DOHH2 (cell line): ENCODE results near the gene PLXNB1.
"Not testable (repeated sequence)": the region's sequence is repeated elsewhere in the genome, so short reads cannot be mapped to it uniquely, and the experiment has no call there.

Source experiments
- H3F3A ChIP-seq: fragments of 200-600 bp; sonication (generic), shearing (Covaris generic); 2 replicates; pipeline ENCODE4 v1.6.0; 2016; ENCODE audit warnings: antibody characterized with exemption, mild to moderate bottlenecking; ENCODE audit not compliant: control insufficient read depth, insufficient read depth
- H3K27ac ChIP-seq: fragments of 200-600 bp; sonication (generic); 2 replicates; pipeline ENCODE4 v1.5.1; 2014; ENCODE audit warnings: low read depth, mild to moderate bottlenecking, low read length, moderate library complexity
- H3K27me3 ChIP-seq: fragments of 200-600 bp; sonication (generic); 2 replicates; pipeline ENCODE4 v1.6.1; 2014; ENCODE audit warnings: mild to moderate bottlenecking, low read length, mixed read lengths; ENCODE audit not compliant: control insufficient read depth
- H3K36me3 ChIP-seq: fragments of 200-600 bp; sonication (generic); 2 replicates; pipeline ENCODE4 v1.6.1; 2014; ENCODE audit warnings: mild to moderate bottlenecking, low read length, moderate library complexity, mixed read lengths; ENCODE audit not compliant: control insufficient read depth
- H3K4me1 ChIP-seq: fragments of 200-600 bp; sonication (generic); 2 replicates; pipeline ENCODE4 v1.6.1; 2014; ENCODE audit warnings: mild to moderate bottlenecking, low read length, mixed read lengths; ENCODE audit not compliant: control insufficient read depth
- H3K4me2 ChIP-seq: fragments of 200-600 bp; sonication (generic); 2 replicates; pipeline ENCODE4 v1.6.0; 2014; ENCODE audit warnings: mild to moderate bottlenecking, low read length, moderate library complexity
- H3K4me3 ChIP-seq: fragments of 200-600 bp; sonication (generic); 2 replicates; pipeline ENCODE4 v1.5.1; 2014; ENCODE audit warnings: mild to moderate bottlenecking, low read length, mixed read lengths
- H3K79me2 ChIP-seq: fragments of 200-600 bp; sonication (generic); 2 replicates; pipeline ENCODE4 v1.6.1; 2014; ENCODE audit warnings: mild to moderate bottlenecking, low read length, mixed read lengths; ENCODE audit not compliant: control insufficient read depth
- H3K9me2 ChIP-seq: fragments of 200-600 bp; sonication (generic); replicated peaks from 2 replicates; pipeline ENCODE4 v1.6.1; 2014; ENCODE audit warnings: mild to moderate bottlenecking, low read length, mixed read lengths; ENCODE audit not compliant: control insufficient read depth
- H3K9me3 ChIP-seq: fragments of 200-600 bp; sonication (generic); 2 replicates; pipeline ENCODE4 v1.6.1; 2014; ENCODE audit warnings: antibody characterized with exemption, low read length, mixed read lengths; ENCODE audit not compliant: control insufficient read depth, insufficient read depth
- H4K20me1 ChIP-seq: fragments of 200-600 bp; sonication (generic); 2 replicates; pipeline ENCODE4 v1.6.0; 2014; ENCODE audit warnings: low read depth, mild to moderate bottlenecking, antibody characterized with exemption, low read length, moderate library complexity; ENCODE audit not compliant: control insufficient read depth, insufficient read depth
- EZH2phosphoT487 ChIP-seq: fragments of 200-600 bp; sonication (generic); IDR thresholded peaks from 2 replicates; pipeline ENCODE4 v1.6.1; 2017; ENCODE audit warnings: borderline replicate concordance, mild to moderate bottlenecking, antibody characterized with exemption, low read length, moderate library complexity, mixed read lengths
- TF ChIP-seq, protein P1 (sequence below): fragments of 200-600 bp; sonication (generic); IDR thresholded peaks from one replicate; pipeline ENCODE4 v1.5.1; 2014; ENCODE audit warnings: antibody characterized with exemption, mild to moderate bottlenecking, low read depth, low read length; ENCODE audit not compliant: poor library complexity, severe bottlenecking

Gene PLXNB1

DNA sequence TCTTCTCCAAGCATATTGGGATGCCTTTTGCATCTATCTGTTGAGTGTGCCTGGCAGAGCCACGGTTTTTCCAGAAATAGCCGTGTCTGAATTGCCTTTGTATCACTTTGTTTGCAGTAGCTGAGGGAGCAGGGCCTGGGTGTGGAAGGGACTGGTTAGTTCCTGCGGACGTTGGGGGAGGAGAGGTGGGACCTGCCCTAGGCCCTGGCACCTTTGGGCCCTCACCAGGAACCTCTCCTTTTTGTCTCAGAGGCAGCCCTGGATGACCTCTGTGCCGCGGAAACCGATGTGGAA, 35.3 kb upstream of the PLXNB1 start:
- Histone ChIP-seq H4K20me1 (no peaks in the 10 kb centered on the region), H3K79me2 (peaks cover 44% of the 10 kb centered on the region), H3K9me2 (no peaks in the 10 kb centered on the region), H3K27ac (no peak overlapping the region), H3K27me3 (no peaks in the 10 kb centered on the region), H3K4me1 (peaks cover 48% of the 10 kb centered on the region), H3K36me3 (peaks cover 72% of the 10 kb centered on the region), H3K4me2 (no peak overlapping the region; the same call in 1 of the 2 replicates), H3K4me3 (0 out of 2 replicates have a peak overlapping the region, but pooled peaks have one; percentile 96), H3K9me3 (no peaks in the 10 kb centered on the region), H3F3A (peaks cover 3% of the 10 kb centered on the region; the same call in 1 of the 2 replicates)
- TF ChIP-seq, protein P1, sequence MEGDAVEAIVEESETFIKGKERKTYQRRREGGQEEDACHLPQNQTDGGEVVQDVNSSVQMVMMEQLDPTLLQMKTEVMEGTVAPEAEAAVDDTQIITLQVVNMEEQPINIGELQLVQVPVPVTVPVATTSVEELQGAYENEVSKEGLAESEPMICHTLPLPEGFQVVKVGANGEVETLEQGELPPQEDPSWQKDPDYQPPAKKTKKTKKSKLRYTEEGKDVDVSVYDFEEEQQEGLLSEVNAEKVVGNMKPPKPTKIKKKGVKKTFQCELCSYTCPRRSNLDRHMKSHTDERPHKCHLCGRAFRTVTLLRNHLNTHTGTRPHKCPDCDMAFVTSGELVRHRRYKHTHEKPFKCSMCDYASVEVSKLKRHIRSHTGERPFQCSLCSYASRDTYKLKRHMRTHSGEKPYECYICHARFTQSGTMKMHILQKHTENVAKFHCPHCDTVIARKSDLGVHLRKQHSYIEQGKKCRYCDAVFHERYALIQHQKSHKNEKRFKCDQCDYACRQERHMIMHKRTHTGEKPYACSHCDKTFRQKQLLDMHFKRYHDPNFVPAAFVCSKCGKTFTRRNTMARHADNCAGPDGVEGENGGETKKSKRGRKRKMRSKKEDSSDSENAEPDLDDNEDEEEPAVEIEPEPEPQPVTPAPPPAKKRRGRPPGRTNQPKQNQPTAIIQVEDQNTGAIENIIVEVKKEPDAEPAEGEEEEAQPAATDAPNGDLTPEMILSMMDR = no peak
- no peak for TF ChIP-seq EZH2phosphoT487

DNA sequence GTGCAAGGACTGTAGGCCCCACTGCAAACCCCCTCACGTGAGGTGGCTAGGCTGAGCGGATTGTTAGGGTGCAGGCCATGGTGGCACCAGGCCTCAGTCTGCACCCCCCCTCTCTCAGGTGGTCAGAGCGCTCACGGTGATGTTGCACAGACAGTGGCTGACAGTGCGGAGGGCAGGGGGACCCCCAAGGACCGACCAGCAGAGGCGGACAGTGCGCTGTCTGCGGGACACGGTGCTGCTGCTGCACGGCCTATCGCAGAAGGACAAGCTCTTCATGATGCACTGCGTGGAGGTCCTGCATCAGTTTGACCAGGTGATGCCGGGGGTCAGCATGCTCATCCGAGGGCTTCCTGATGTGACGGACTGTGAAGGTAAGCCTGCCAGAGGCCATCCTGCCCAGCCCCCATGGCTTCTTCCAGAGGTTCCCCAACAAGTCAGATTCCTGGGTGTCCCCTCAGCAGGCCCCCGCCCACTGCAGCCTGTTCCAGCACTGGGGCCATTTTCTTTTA, 34.9 kb upstream of the PLXNB1 start:
- Histone ChIP-seq H3K27ac (no peak overlapping the region), H3K9me2 (no peaks in the 10 kb centered on the region), H3K4me1 (peaks cover 43% of the 10 kb centered on the region), H3F3A (peaks cover 3% of the 10 kb centered on the region; the same call in 1 of the 2 replicates), H3K4me3 (no peak overlapping the region), H3K27me3 (no peaks in the 10 kb centered on the region), H4K20me1 (no peaks in the 10 kb centered on the region), H3K36me3 (peaks cover 72% of the 10 kb centered on the region), H3K9me3 (no peaks in the 10 kb centered on the region), H3K79me2 (peaks cover 40% of the 10 kb centered on the region), H3K4me2 (no peak overlapping the region)
- TF ChIP-seq, protein P1 = no peak
- TF ChIP-seq EZH2phosphoT487 = no peak

DNA sequence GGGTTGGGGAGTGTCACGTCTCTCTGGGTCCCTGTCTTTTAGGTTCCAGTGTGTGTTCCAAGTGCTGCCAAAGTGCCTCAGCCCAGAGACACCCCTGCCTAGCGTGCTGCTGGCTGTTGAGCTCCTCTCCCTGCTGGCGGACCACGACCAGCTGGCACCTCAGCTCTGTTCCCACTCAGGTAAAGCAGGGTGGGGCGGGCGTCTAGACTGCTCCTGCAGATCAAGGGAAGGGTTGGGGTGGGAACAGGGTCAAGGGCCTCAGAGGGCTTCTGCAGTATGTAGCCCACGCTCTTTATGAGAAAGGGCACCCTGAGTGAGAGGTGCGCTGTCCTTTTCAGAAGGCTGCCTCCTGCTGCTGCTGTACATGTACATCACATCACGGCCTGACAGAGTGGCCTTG, 33.8 kb upstream of the PLXNB1 start:
- Histone ChIP-seq H4K20me1 (no peaks in the 10 kb centered on the region), H3K36me3 (peaks cover 71% of the 10 kb centered on the region), H3K79me2 (peaks cover 29% of the 10 kb centered on the region), H3K9me3 (no peaks in the 10 kb centered on the region), H3K27me3 (no peaks in the 10 kb centered on the region), H3K4me1 (peaks cover 33% of the 10 kb centered on the region), H3F3A (peaks cover 3% of the 10 kb centered on the region; the same call in 1 of the 2 replicates), H3K27ac (no peak overlapping the region), H3K4me2 (no peak overlapping the region), H3K4me3 (no peak overlapping the region), H3K9me2 (no peaks in the 10 kb centered on the region)
- TF ChIP-seq, protein P1 = no peak
- TF ChIP-seq EZH2phosphoT487 = no peak

DNA sequence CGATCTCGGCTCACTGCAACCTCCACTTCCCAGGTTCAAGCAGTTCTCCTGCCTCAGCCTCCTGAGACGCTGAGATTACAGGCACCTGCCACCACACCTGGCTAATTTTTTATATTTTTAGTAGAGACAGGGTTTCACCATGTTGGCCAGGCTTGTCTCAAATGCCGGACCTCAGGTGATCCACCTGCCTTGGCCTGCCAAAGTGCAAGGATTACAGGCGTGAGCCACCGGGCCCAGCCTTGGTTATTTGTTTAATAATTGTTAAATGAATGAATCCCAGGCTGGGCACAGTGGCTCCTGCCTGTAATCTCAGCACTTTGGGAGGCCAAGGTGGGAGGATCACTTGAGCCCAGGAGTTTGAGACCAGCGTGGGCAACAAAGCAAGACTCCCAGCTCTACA, 31.9 kb upstream of the PLXNB1 start:
- H3K4me1 ChIP-seq = peaks cover 13% of the 10 kb centered on the region
- not testable (repeated sequence) for H3F3A ChIP-seq

More for the DNA sequence above, 31.9 kb upstream of the PLXNB1 start:
- not testable (repeated sequence) for H3K27ac ChIP-seq, H3K9me2 ChIP-seq, H3K9me3 ChIP-seq, H3K79me2 ChIP-seq, H4K20me1 ChIP-seq, H3K4me2 ChIP-seq, H3K4me3 ChIP-seq, H3K27me3 ChIP-seq
- peaks cover 62% of the 10 kb centered on the region for H3K36me3 ChIP-seq
